Germinal center (tissue), 1 donor: ENCODE measurements around the gene RGS6.
"Not testable (repeated sequence)": the region's sequence is repeated elsewhere in the genome, so short reads cannot be mapped to it uniquely, and the experiment has no call there.

Experiments
- DNase-seq: peaks from one replicate; pipeline ENCODE4 v3.0.0; 2012; ENCODE audit warnings: mixed read lengths, low spot score

RGS6 gene

DNA sequence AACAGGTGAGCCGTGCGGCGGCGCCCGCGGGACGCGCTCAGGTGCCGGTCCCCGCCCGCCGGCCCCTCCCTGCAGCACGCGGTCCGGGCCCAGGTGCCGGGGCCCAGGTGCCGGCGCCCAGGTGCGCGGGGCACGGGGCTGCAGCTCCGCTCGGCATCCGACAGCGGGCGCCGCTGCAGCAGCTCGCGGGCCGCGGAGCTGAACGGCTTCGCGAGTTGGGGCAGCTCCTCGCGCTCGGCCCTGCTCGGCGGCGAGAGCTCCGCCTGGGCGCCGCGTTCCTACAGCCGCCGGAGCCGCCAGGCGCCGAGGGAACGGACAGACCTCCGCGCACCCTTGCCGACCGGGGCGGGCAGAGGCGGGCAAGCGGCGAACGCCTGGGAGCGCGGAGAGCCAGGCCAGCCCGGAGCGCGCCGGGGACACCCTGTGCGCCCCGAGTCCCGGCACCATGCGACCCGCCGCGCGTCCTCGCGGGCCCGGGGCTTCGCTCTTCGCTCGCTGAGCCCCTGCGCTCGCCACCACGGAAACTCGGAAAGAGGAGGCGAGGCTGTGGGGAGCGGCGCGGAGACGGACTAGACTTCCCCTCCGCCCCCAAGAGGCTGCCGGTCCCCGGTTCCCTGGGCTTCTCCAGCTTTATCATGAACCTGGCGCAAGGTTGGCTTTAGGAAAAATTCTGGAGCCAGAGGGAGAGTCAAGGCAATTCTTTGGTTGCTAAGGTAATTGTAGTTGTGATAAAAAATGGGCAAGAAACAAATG lies at the start of gene RGS6:
TSS of gene RGS6 (plus strand) at position 201 of the 753 bp plus-strand sequence.
- DNase-seq = peak; percentile 35

DNA sequence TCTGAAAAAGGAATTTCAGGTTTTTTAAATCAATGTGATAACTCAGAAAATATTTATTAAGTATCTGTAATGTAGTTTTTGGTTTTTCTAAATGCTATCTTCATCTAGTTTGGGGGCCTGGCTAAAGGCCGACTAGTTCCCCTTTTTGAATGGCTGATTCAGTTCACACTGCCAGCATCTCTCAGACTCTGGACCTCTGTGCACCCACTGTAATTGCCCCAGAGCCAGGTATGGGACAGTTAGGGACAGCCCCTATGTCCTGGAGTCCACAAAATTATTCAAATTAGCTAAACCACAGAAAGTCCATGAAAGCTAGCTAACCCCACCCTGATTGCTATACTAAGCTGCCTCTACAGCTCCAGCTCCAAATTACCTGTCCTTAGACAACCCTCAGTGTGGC lies 49.1 kb upstream of the RGS6 start:
- no peak for DNase-seq

DNA sequence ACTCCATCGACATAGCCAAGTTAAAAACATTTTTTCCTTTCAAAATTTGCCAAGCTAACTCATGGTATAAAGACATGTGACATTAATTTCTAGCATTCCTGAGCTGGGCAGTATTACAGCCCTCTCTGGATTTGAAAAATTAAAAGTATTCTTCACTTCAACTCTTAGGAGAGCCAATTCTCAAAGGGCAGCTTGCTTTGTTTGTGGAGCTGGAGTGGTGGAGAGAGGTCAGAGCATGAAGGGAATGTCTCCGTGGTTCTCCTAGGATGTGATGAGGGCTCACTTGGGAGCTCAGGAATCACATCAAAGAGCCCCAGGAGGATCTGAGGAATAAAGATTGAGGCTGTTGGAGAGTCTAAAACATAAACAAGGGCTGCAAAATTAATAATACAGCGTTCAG lies 46.9 kb upstream of the RGS6 start:
- no peak for DNase-seq

DNA sequence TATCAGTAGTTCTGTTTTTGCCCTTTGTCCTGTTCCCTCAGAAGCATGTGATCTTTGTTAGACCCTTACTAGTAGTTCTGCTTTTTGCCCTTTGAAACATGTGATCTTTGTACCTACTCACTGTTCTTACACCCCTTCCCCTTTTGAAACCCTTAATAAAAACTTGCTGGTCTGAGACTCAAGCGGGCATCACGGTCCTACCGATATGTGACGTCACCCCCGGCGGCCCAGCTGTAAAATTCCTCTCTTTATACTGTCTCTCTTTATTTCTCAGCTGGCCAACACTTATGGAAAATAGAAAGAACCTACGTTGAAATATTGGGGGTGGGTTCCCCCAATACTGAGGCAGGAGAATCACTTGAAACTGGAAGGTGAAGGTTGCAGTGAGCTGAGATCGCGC lies 44.4 kb upstream of the RGS6 start:
- not testable (repeated sequence) for DNase-seq

DNA sequence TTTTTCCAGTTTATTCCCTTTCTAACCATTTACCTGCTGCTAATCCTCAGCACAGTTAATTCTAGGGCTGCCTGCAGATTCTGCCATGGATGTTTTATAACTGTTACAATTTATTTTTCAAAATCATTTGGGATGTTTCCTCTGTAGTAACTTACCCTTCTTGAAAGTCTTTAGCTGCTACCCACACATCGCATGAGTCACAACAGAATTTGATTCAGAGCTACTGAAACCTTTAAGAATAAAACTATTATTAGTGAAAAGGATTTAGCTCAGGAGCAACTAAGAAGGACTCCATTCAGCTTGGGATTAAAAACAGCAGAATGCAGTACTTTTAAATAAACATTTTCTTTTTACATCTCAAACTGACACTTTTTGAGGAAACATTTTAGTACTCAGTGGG lies 41.7 kb upstream of the RGS6 start:
- DNase-seq = no peak

DNA sequence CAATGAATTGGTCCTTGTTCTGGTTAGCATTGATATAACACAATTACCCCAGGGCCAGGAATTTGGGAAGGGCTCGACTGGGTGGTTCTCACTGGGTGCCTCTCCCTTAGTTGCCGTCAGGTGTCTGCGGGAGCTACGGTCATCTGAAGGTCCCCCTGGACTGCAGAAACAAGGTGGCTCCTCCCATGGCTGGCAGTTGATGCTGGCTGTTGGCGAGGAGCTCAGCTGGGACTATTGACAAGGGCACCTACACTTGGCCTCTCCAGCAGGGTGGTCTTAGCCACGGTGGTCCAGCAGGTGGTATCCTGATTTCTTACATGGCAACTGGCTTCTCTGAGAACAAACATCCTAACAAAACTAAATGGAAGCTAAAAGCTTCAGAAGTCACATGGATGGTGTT lies 41.0 kb upstream of the RGS6 start:
- no peak for DNase-seq

DNA sequence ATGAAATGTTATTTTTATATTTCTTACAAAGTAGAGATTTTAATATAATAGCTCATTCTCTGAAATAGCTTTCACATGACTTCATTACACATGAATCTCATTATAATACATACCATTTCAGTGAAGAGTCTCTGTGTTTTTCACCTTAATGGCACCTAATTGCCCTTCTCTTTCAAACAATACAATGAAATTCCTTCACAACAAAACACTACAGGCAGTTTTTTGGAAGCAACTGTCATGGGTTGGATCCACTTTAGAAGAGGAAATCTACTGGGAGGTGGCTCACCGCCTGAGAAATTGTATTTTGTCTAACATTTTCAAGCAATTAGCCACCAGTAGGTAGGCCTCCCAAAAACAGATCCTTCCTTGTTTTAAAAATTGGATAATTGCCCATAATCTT lies 40.3 kb upstream of the RGS6 start:
- no peak for DNase-seq

DNA sequence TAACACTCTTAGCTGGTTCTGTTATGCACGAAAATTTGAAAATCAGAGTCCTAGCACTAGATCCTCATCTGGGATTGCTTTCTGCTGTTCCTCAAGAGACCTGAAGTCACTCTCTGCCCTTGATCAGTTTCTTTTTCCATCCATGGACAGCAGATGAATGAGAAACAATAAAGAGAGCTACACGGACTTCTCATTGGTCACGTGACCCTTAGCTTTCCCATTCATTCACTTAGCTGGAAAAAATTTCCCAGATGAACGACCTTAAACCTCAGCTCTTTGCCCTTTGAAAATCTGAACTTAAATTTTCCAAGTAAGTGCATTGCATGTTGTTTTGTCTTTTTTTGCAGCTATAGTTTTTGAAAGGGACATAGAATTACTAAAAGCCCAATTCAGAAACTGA lies 27.2 kb upstream of the RGS6 start:
- no peak for DNase-seq

DNA sequence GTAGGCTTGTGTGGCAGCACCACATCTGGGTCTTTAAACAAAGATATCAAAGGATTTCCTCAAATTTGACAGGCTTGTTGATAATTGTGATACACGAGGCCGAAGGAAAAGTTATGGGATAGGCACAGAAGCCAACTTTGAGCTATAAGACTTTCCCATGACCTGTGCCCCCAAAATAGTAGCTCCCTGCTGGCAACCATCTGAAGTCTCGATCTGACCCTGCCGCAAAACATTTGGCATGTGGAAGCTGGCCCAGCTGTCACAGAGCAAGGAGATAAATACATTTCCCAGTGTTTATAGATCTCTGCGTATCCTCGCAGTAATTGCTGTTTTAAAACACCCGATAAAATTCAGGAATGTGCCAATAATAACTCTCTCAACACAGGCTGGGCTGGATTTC lies 26.4 kb upstream of the RGS6 start:
- no peak for DNase-seq

DNA sequence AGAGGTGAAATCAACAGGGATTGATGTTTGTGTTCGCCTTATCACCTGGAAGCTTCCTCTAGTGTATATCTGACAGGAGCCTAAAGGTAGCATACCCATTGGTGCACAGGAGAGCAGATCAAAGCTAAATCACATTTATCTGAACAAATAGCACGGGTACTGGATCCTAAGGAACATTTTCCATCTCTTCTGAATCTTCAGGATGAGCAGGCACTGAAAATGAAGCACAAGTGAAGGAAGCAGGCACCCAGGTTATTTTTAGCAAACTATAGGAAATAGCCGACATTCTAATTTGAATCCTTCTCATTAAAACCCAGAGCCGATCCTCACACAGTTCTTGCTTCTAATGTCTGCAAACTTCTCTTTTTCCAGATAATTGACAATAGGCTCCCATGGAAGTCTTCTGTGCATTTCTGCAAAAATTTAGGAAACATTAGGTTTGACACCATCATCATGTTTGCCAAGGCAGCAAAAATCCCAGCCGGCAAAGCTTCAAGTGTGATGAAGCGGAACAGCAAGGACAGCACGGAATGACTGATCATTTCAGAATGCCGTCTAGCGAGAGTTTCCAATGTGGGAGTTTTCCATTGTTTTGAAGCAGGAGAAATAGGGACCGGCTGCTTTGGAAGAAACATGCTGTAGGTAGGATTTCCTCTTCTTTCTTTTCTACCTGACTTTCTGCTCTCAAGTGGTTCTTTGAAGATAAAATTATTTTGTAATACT lies 24.3 kb upstream of the RGS6 start:
- no peak for DNase-seq

DNA sequence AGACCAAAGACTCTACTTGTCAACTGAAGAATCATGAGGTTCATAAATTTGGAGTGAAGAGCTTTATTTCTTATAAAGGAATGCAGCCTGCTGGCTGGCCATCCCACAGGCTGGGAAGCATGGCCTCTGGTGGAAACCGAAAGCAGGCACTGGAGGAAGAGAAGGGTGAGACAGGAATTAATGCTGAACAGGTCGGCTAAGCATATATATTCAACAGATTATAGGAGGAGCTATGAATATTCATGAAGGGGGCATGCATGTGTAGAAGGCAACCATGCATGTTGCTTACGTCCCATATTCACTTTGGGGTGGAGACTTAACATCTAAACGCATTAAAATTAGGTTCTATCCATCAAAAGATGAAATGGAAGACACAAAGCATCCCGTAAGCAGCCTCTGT lies 20.6 kb upstream of the RGS6 start:
- no peak for DNase-seq

DNA sequence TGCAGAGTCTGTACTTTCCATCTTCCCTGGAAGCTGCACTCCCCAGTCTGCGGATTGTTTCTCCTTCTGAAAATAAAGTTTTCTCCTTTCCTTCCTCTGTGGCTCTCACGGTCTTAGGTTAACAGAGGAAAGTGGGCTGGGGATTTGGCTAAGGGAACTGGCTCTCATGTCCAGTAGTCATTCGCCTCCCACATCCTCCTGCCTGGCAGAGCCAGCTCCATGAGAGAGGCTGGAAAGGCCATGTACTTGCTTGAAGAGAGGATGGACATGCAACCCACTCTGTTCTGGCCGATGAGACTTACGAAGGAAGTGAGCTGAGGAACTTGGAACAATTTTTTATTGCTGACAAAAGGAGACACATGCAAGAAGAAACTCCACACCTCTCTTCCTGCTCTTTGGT lies 18.9 kb upstream of the RGS6 start:
- DNase-seq = no peak

DNA sequence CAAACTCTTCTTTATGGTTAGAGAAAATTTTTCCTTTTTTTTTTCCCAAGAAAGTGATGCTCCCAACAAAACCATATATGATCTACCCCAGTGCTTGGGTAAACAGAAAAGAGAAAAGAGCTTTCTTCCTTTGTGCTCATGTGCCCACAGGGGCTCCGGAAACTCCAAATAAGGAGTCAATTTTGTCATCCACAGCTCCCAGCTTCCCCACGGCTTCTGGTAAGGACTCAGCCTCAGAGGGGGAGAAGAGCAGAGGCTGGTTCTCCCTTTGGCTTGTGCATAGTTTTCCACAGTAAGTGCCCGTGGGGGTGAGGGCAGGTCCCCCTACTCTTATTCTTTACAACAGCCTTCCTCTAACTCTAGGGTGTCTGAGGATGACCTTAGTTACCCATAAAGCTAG lies 13.3 kb upstream of the RGS6 start:
- no peak for DNase-seq

DNA sequence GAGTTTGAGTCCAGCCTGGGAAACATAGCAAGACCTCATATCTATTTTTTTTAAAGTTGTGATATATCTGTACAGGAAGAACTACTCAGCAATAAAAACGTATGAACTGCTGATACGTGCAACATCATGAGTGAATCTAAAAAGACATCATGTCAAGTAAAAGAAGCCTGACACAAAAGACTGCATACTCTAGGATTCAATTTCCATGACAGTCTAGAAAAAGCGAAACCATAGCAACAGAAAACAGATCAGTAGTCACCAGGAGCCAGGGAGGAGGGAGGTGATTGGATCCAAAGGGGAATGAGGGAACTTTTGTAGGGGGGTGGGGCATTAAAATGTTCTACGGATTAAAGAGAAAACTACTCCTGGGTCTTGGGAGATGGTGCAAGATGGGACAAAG lies 8.7 kb upstream of the RGS6 start:
- DNase-seq = no peak

DNA sequence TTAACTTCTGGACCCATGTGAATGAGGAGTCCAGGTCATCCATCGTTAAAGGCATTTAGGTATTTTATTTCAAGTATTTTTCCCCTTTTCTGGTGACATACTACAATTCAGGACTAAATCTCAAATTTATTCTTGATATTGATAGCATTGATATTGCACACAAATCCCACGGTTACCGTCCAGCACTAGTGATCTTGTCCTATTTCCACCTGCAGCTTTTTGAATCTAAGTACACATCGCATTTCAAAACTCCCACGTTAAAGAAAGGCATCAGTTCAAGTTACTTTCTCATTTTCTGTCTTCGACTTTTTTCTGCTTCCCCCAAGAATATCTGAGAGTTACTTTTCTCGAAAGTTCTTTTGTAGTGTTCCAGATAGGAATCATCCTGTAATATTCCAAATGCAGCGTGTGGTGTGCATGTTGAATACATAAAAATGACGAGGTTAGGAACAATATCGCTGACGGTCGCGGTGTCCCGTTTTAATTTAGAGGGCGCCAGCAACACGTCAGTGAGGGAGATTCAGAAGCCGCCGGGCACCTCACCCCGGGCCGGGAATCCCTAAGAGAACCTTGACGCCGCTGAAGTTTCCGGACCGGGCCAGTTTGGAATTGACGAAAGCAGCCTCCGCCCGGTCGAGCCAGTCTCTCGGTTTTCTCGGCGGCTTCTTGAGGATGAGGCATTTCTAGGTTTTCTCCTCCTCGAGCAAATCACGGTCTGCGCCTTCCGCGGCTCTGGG lies 569 bp upstream of the RGS6 start:
- no peak for DNase-seq

DNA sequence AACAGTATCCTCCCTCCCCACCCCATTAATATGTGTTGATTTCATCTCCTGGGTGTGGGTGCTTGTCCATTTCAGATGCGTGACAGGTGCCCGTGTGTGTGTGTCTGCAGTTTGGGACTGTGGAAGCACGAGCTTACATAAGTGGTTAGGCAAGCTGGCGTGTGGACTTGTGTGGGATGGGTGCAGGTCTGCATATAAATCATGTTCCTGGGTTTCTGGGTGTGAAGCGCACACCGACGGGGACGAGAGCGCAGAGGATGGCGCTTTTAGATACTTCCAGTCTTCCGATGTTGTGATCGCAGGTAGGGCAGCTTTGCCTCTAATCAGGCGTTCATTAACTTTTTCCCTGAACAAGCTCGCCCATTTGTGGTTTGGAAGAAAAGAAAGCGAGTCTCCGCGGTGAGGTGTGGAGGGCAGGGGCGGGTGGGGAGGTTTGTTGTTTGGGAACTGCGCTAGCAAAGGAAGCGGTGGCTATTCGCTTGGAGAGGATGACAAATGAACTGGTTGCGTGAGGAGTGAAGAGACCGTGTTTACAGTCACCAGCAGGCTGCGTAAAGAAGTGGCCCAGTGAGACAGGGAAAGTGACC lies 865 bp downstream of the RGS6 start:
- no peak for DNase-seq

DNA sequence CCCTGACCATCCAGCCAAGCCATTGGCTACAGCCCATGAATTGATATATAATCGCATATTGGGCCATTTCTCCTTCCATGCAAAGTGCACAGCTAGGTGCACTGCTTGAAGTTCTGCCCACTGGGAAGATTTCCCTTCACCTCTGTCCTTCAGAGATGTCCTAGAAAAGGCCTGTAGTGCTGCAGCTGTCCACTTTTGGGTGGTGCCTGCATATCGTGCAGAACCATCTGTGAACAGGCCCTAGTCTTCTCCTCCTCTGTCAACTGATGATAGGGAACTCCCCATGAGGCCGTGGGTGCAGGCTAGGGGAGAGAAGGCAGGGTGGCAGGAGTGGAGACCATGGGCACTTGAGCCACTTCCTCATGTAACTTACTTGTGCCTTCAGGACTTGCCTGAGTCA lies 6.0 kb downstream of the RGS6 start:
- DNase-seq = not testable (repeated sequence)

DNA sequence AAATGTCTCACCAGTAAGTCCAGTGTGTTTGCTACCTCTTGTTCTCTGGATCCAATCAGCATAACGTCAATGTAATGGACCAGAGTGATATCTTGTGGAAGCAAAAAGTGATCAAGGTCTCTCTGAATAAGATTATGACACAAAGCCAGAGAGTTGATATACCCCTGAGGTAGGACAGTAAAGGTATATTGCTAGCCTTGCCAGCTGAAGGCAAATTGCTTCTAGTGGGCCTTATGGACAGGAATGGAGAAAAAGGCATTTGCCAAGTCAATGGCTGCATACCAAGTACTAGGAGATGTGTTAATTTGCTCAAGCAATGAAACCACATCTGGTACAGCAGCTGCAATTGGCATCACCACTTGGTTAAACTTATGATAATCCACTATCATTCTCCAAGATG lies 7.1 kb downstream of the RGS6 start:
- not testable (repeated sequence) for DNase-seq

DNA sequence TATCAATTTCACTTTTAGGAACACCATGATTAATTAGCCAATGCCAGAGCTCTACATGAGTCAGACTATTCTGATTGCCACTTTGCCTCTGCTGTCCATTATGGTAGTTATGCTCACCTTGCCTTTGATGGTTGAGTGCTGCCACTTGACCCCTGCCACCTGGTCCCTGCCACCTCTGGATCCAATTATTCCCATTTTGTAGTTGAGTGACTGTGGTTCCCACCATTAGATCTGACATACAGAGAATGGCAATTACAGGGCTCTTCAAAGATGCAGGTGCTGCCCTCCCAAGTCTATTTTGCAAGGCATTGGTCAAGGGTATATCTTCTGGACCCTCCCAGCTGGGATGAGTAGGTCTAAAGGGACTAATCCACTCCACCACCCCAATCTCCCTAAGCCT lies 8.3 kb downstream of the RGS6 start:
- not testable (repeated sequence) for DNase-seq

DNA sequence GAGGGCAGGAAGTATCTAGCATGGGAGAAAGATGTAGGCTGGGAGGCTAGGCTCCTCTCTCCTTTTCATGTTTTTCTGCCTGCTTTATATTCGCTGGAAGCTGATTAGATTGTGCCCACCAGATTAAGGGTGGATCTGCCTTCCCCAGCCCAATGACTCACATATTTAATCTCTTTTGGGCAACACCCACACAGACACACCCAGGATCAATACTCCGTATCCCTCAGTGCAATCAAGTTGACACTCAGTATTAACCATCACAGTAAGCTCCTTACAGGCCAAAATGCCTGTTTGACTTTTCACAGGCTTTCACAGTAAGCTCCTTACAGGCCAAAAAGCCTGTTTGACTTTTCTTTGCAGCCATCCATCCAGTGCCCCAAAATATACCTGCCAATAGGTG lies 9.4 kb downstream of the RGS6 start:
- not testable (repeated sequence) for DNase-seq

DNA sequence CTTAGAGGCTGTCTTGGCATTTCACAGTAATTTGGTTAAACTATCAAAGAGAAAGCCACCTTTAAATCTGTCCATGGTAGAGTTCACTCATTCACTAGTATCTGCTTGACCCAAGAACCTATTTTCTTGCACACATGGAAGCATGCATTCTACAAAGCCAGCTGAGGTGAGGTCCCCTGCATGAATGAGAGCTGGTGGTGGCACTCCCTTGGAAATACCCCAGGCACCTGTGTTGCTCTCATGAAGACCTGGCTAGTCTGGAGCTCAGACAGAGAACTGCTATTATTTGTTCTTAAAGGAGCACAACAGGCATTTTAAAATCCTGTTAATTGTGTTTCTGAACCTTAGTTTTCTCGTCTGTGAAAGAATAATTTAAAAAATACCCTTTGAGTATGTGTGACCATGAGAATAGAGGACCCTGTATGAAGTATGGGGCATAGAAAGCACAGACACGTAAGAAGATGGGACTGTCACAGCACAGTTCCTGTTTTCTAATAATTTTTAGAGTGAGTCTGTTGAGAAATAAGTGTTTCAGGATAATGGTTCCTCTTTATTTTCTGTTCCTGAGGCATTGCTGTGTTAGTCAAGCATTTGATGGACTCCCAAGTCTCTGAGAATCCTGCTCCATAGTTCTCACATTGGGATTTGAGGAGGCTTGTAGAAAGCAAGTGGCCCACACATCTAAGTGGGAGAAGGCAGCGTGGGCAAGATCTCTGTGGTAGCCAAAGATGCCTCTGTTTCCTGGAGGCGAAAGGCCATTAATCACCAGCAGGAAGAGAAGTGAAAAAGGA lies 10.9 kb downstream of the RGS6 start:
- no peak for DNase-seq

DNA sequence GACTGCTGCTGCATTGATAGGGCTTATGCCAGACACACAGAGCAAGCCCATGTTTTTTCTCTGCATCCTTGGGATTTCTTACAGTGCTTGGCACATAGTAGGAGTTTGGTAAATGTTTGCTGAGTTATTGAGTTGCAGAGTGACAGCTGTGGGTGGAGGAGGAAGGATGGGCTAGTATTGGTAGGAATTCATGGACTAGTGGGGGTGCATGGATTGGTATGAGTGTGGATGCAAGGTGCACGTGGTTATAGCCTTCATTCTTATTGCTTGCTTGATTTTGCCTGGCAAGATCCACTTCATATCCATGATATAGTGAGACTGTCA lies 11.4 kb downstream of the RGS6 start:
- DNase-seq = no peak
